ENCODE measurements around the gene ARHGEF7.

Gene ARHGEF7

GRCh38 chr13:111116856-111117255 is 1.7 kb downstream of the ARHGEF7 start:
- in situ Hi-C loops (cut with HindIII; ENCODE audit: low pct_unique_long_range_greater_than_20kb, low sequenced_read_pairs) = no loop called here
- TF ChIP-seq JUND (IDR thresholded peaks at IDR 0.05; ENCODE audit: low read depth) = no peak
- DNase-seq (ENCODE audit: low read depth in 1 of 2, low spot score in 1 of 2) = no peak

DNA sequence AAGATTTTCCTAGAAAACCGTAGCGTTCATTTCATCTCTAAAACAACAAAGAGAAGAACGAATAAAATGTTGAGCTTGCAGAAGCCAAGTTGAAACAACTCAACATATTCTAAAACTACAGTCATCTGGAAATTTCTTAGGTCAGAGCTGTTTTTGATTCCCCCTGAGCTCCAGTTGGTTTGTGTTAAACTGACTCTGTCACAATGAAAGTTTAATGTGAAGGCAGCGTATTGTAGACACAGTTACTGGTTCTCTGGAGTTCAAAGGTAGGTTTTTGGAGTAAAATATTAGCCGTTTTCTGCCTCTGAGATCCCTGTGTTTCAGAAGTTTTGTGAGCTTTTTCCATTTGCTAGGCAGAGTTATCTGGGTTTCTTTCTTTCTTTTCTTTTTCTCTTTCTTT is 2.2 kb downstream of the ARHGEF7 start:
- DNase-seq (ENCODE audit: low read depth in 1 of 2, low spot score in 1 of 2) = no peak
- no peak for TF ChIP-seq JUND (IDR thresholded peaks at IDR 0.05; ENCODE audit: low read depth)
- in situ Hi-C loops (cut with HindIII; ENCODE audit: low pct_unique_long_range_greater_than_20kb, low sequenced_read_pairs) = no loop called here

DNA sequence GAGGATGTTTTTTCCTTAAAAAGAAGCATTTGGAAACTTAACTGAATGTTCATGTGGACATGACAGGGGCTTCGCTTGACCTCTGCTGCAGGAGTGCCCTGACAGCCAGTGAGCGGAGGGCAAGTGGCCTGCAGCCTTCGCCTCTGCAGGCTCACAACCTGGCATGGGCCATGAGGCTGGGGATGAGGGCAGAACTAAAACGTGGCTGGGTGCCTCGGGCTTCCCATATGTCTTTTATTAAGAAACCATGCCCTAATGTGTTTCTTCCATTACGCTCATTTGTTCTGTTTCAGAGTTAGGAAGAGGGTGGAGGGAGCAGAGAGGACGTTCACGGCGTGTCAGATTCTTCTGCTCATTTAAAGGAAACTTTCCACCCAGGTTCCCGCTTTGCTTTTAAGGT is 2.9 kb downstream of the ARHGEF7 start:
- DNase-seq (ENCODE audit: low read depth in 1 of 2, low spot score in 1 of 2) = no peak
- in situ Hi-C loops (cut with HindIII; ENCODE audit: low pct_unique_long_range_greater_than_20kb, low sequenced_read_pairs) = no loop called here
- TF ChIP-seq JUND (IDR thresholded peaks at IDR 0.05; ENCODE audit: low read depth) = no peak

GRCh38 chr13:111118898-111119607 is 3.9 kb downstream of the ARHGEF7 start:
- in situ Hi-C loops (cut with HindIII; ENCODE audit: low pct_unique_long_range_greater_than_20kb, low sequenced_read_pairs) = no loop called here
- no peak for TF ChIP-seq JUND (IDR thresholded peaks at IDR 0.05; ENCODE audit: low read depth)
- no peak for DNase-seq (ENCODE audit: low read depth in 1 of 2, low spot score in 1 of 2)

GRCh38 chr13:111119966-111120365 is 4.9 kb downstream of the ARHGEF7 start:
- in situ Hi-C loops (cut with HindIII; ENCODE audit: low pct_unique_long_range_greater_than_20kb, low sequenced_read_pairs) = no loop called here
- no peak for TF ChIP-seq JUND (IDR thresholded peaks at IDR 0.05; ENCODE audit: low read depth)
- DNase-seq (ENCODE audit: low read depth in 1 of 2, low spot score in 1 of 2) = no peak

GRCh38 chr13:111120422-111120821 is 5.3 kb downstream of the ARHGEF7 start:
- no peak for DNase-seq (ENCODE audit: low read depth in 1 of 2, low spot score in 1 of 2)
- in situ Hi-C loops (cut with HindIII; ENCODE audit: low pct_unique_long_range_greater_than_20kb, low sequenced_read_pairs) = no loop called here
- no peak for TF ChIP-seq JUND (IDR thresholded peaks at IDR 0.05; ENCODE audit: low read depth)

DNA sequence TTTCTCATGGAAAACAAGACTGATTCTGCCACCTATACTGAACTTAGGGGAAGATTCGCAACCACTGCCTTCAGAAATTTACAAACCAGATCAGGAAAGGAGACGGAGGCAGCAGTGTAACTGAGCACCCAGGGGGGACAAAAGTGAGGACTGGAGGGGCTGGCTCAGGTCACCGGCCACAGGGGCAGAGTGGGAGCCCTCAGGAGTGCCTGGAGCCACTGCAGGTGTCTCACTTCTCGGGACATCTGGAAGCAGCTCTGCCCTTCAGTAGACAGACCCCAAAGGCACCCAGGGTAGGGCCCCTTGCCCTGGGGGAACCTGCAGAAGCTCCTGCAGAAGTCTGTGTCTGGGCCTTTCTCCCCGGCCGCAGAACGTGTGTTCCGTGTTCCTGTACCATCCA is 5.8 kb downstream of the ARHGEF7 start:
- no peak for DNase-seq (ENCODE audit: low read depth in 1 of 2, low spot score in 1 of 2)
- in situ Hi-C loops (cut with HindIII; ENCODE audit: low pct_unique_long_range_greater_than_20kb, low sequenced_read_pairs) = no loop called here
- no peak for TF ChIP-seq JUND (IDR thresholded peaks at IDR 0.05; ENCODE audit: low read depth)

DNA sequence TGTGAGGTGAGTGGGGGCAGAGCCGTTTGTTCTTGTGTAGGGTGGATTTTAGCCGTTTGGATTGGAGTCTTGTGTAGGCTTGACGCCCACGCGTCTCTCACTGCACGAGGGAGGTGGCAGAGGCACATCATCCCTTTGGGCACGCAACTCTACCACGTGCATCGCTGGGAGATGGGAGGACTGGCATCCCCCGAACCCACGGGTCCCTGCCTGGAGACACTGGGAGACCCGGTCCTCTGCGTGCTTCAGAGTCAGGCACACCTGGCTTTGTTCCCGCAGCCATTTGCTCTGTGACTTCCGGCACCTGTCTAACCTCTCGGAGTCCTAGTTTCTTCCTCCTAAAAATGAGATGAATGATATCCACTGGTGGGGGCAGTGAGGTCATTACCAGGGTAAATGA is 6.4 kb downstream of the ARHGEF7 start:
- no peak for DNase-seq (ENCODE audit: low read depth in 1 of 2, low spot score in 1 of 2)
- no peak for TF ChIP-seq JUND (IDR thresholded peaks at IDR 0.05; ENCODE audit: low read depth)
- in situ Hi-C loops (cut with HindIII; ENCODE audit: low pct_unique_long_range_greater_than_20kb, low sequenced_read_pairs) = no loop called here

- no peak for DNase-seq (ENCODE audit: low read depth in 1 of 2, low spot score in 1 of 2)
- TF ChIP-seq JUND (IDR thresholded peaks at IDR 0.05; ENCODE audit: low read depth) = no peak
- in situ Hi-C loops (cut with HindIII; ENCODE audit: low pct_unique_long_range_greater_than_20kb, low sequenced_read_pairs) = no loop called here
Measured at GRCh38 chr13:111122056-111122455, 6.9 kb downstream of the ARHGEF7 start.

DNA sequence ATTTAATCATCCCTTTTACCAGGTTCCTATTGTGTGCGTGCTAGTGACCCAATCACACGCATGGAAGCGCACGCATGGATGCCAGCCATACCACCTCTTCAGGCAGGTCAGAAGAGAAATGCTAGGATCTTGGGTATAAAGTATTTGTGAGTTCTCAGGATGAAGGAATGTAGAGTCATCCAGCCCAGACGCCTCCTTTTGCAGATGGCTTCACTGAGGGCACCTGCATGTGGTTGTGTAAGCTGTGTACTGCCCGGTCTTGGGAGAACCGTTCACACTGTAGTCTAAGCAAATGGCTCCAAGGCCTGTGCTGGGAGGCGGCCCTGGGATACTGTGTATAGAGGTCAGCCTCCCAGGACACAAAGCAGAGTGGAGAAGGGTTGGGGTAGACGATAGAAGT is 7.5 kb downstream of the ARHGEF7 start:
- TF ChIP-seq JUND (IDR thresholded peaks at IDR 0.05; ENCODE audit: low read depth) = no peak
- in situ Hi-C loops (cut with HindIII; ENCODE audit: low pct_unique_long_range_greater_than_20kb, low sequenced_read_pairs) = no loop called here
- no peak for DNase-seq (ENCODE audit: low read depth in 1 of 2, low spot score in 1 of 2)

DNA sequence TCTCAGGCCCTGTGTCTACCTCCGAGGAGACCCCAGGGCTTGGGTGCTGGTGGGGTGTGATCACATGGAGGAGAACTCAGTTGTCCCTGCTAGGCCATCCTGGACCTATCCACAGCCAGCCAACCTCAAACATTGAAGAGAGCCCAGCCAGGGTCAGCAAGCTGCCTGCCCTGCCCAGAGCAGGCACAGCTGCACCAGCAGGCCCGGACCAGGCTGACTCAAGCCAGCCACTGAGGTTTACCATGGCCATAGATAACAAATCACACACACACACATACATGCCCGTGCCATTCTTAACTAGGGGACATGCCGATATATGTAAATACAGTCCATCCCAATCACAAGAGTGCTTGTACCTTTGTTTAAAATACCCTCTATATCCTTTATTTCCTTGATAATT is 8.1 kb downstream of the ARHGEF7 start:
- in situ Hi-C loops (cut with HindIII; ENCODE audit: low pct_unique_long_range_greater_than_20kb, low sequenced_read_pairs) = no loop called here
- TF ChIP-seq JUND (IDR thresholded peaks at IDR 0.05; ENCODE audit: low read depth) = no peak
- no peak for DNase-seq (ENCODE audit: low read depth in 1 of 2, low spot score in 1 of 2)

GRCh38 chr13:111123649-111124048 is 8.5 kb downstream of the ARHGEF7 start:
- no peak for TF ChIP-seq JUND (IDR thresholded peaks at IDR 0.05; ENCODE audit: low read depth)
- in situ Hi-C loops (cut with HindIII; ENCODE audit: low pct_unique_long_range_greater_than_20kb, low sequenced_read_pairs) = no loop called here
- no peak for DNase-seq (ENCODE audit: low read depth in 1 of 2, low spot score in 1 of 2)

GRCh38 chr13:111126509-111126908 is 11.4 kb downstream of the ARHGEF7 start:
- TF ChIP-seq JUND (IDR thresholded peaks at IDR 0.05; ENCODE audit: low read depth) = no peak
- DNase-seq (ENCODE audit: low read depth in 1 of 2, low spot score in 1 of 2) = no peak
- in situ Hi-C loops (cut with HindIII; ENCODE audit: low pct_unique_long_range_greater_than_20kb, low sequenced_read_pairs) = no loop called here

DNA sequence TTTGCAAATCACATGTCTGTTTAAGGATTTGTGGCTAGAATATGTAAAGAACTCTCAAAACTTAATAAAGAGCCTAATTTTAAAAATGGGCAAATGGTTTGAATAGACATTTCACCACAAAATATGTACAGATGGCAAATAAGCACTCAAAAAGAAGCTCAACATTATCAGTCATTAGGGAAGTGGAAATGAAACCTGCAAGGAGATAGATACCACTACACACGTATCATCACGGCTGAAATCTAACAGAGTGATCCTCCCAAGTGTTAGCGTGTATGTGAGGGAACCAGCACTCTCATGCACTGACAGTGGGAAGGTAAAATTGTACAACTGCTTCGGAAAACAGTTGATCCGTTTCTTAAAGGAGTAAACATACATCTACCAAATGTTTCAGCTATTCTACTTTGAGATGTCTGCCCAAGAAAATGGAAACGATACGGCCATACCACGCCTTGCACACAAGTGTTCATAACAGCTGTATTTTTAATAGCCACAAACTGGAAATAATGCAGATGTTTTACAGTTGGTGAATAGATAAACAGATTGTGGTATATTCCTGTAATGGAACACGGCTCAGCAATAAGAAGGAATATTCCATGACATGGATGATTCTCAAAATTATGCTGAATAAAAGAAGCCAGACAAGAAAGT is 14.5 kb downstream of the ARHGEF7 start:
- no peak for DNase-seq (ENCODE audit: low read depth in 1 of 2, low spot score in 1 of 2)
- TF ChIP-seq JUND (IDR thresholded peaks at IDR 0.05; ENCODE audit: low read depth) = no peak
- in situ Hi-C loops (cut with HindIII; ENCODE audit: low pct_unique_long_range_greater_than_20kb, low sequenced_read_pairs) = no loop called here

Data from T47D (cell line).